IPS-NIHi11 (cell line): ENCODE measurements around the gene THUMPD1.
"Not testable (repeated sequence)": the region's sequence is repeated elsewhere in the genome, so short reads cannot be mapped to it uniquely, and the experiment has no call there.

Experiments
- DNase-seq: peaks from one replicate; pipeline ENCODE4 v3.0.0; 2012; ENCODE audit warnings: mixed read lengths, low spot score

THUMPD1 gene

DNA sequence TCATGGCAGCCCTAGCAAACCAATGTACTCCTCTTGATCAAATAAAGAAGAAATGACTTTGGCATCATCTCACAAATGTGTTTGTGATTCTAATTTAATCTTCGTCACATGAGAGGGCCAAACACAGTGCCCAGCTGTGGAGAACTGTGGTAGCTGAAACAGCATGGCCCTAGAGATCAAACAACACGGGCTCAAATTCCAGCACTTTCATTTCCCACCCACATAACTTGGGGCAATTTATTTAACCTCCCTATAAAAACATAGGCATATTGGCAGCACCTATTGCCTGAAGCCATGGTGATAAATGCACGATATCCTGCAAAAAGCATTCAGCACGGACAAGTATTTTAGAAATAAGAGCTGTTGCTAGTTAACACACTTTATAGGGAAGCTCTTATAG lies 46.6 kb downstream of the THUMPD1 start:
- DNase-seq: no peak

DNA sequence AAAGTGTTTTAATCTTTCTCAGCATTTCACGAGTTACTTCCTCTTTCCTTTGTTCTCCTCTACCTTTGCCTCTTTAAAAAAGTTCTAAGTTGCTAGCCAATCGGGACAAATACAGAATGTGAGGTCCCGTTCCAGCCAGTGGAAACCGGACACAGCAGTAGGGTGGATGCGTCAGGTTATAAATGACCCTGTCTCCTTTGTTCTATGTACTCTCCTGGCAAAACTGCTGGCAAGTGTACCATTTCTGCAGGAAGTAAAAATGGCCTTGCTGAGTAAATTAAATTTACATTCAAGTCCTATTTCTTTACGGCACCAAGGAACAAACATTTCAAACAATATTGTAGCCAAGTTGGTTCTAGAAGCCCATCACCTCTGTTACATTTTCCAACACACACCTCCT lies 47.5 kb downstream of the THUMPD1 start:
- not testable (repeated sequence) for DNase-seq

DNA sequence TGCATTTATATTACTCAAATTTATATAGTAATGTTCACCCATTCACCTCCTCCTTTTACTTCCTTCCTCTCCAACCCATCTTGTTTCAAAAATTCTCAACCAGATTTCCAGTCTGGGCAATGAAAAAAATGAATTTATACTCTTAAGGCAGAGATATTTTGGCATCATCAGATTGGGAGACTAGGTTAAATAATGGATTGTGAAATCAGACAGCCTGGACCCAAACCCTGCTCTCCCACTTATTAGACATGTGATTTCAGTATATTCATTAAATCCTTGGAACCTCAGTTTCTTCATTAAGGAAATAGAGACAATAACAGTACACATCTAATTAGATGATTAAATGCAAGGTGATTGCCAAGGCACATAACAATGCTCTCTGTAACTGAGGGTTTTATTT lies 52.0 kb downstream of the THUMPD1 start:
- no peak for DNase-seq

DNA sequence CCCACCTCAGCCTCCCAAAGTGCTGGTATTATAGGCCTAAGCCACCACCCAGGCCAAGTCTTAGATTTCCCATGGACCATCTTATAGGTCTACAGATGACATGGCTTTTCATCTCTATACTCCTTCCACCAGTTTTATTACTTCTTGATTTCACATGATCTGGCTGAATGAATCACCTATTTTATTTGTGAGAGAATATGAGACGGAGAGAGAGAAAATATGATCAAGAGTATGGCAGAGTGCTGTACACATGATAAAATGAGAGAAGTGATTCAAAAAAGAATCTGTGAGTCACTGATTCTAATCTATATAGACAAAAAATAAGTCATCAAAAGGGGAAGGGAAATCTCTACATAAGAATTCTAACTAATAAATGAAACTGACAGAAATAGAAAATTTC lies 57.8 kb downstream of the THUMPD1 start:
- DNase-seq: no peak
